Measurements from ENCODE around the gene KIF17. TPM values are rescaled to one million over a fixed set of nuclear protein-coding genes. Genes with fewer than 3 reads are reported as not detected.

KIF17 gene
- total RNA-seq, 1 experiment from 2014 or later = 2.4 TPM

GRCh38 chr1:20630729-20631128 lies 87.1 kb downstream of the KIF17 start:
- intact Hi-C loops (cut with micrococcal nuclease) = loop anchor here (5.0 to 10.0 kb wide), 2 partner anchors 198 to 416 kb away; no protein-coding TSS in a partner anchor
- ChIA-PET RAD21 (ENCODE audit: low non-redundant PET in 1 of 2, low total read pairs in 2 of 2, uncharacterized antibody in 2 of 2, unreplicated experiment in 2 of 2) (no interaction called here), POLR2A (no interaction called here), CTCF (interaction anchor here (0.8 to 1.3 kb wide), 3 partner anchors 31 to 55 kb away, joined by 3 to 4 read pairs (median 4); partner anchors contain the start of gene DDOST)
- BruUV-seq (replicated peaks) = no TSS peak
- Histone ChIP-seq H3K4me1 (ENCODE audit: control insufficient read depth in 1 of 2, insufficient read depth in 2 of 2, low read length in 2 of 2) (peaks cover 9 to 32% of the 10 kb centered on the region in 2 experiments), H3K79me2 (ENCODE audit: insufficient read depth, low read length) (no peaks in the 10 kb centered on the region), H3K4me2 (ENCODE audit: low read length) (no peak overlapping the region), H3K27ac (ENCODE audit: low read depth, low read length) (no peak overlapping the region), H3K27me3 (ENCODE audit: insufficient read depth, low read length) (no peaks in the 10 kb centered on the region), H2AFZ (ENCODE audit: low read depth, low read length, poor library complexity, severe bottlenecking) (no peak overlapping the region), H3K4me3 (replicated peaks in 1 of 2; ENCODE audit: low read depth in 1 of 2, low read length in 2 of 2) (no peak overlapping the region), H3K9me2 (ENCODE audit: insufficient read depth) (no peaks in the 10 kb centered on the region), H3K9ac (ENCODE audit: low read length) (no peak overlapping the region), H3K9me3 (ENCODE audit: control insufficient read depth in 1 of 2, insufficient read depth in 1 of 2, low read depth in 1 of 2, low read length in 2 of 2) (no peaks in the 10 kb centered on the region; a peak in 1 of 4 replicates), H3K36me3 (ENCODE audit: control insufficient read depth in 1 of 2, insufficient read depth in 2 of 2, low read length in 2 of 2) (no peaks in the 10 kb centered on the region), H4K20me1 (ENCODE audit: insufficient read depth) (no peaks in the 10 kb centered on the region)
- TF ChIP-seq EGR1 (IDR thresholded peaks at IDR 0.05; ENCODE audit: low read depth) = no peak
- DNase-seq (ENCODE audit: low read depth, low spot score) (no peak), ATAC-seq (no peak)

GRCh38 chr1:20626524-20626923 lies 91.3 kb downstream of the KIF17 start:
- CTCF ChIA-PET = interaction anchor here (1.0 kb wide), 1 partner anchor 51 kb away, joined by 3 read pairs; no protein-coding TSS in a partner anchor
- ATAC-seq (no peak), DNase-seq (ENCODE audit: low read depth, low spot score) (no peak)
- intact Hi-C loops (cut with micrococcal nuclease) = no loop called here
- H3K4me3 ChIP-seq (replicated peaks in 1 of 2; ENCODE audit: low read depth in 1 of 2, low read length in 2 of 2) = no peak overlapping the region
- POLR2A ChIA-PET = no interaction called here
- H3K9me3 ChIP-seq (ENCODE audit: control insufficient read depth in 1 of 2, insufficient read depth in 1 of 2, low read depth in 1 of 2, low read length in 2 of 2) = no peaks in the 10 kb centered on the region; a peak in 1 of 4 replicates
- H3K79me2 ChIP-seq (ENCODE audit: insufficient read depth, low read length) = no peaks in the 10 kb centered on the region
- H3K27ac ChIP-seq (ENCODE audit: low read depth, low read length) = no peak overlapping the region
- TF ChIP-seq POLR2A (IDR thresholded peaks at IDR 0.05; ENCODE audit: borderline replicate concordance, extremely low read depth, insufficient read depth, insufficient read length) (no peak), EZH2 (IDR thresholded peaks at IDR 0.05) (no peak), EGR1 (IDR thresholded peaks at IDR 0.05; ENCODE audit: low read depth) (no peak), ZFX (IDR thresholded peaks at IDR 0.05) (no peak), SP1 (IDR thresholded peaks at IDR 0.05; ENCODE audit: low read depth) (no peak), CBX3 (IDR thresholded peaks at IDR 0.05; ENCODE audit: low read depth) (no peak), ZNF274 (IDR thresholded peaks at IDR 0.05; ENCODE audit: low read depth, low read length) (no peak), POLR2AphosphoS5 (IDR thresholded peaks at IDR 0.05; ENCODE audit: low read depth, low read length) (no peak), TCF7L2 (IDR thresholded peaks at IDR 0.05; ENCODE audit: borderline replicate concordance, extremely low read depth, insufficient read depth, insufficient read length) (no peak)
- TF ChIP-seq, protein P1, sequence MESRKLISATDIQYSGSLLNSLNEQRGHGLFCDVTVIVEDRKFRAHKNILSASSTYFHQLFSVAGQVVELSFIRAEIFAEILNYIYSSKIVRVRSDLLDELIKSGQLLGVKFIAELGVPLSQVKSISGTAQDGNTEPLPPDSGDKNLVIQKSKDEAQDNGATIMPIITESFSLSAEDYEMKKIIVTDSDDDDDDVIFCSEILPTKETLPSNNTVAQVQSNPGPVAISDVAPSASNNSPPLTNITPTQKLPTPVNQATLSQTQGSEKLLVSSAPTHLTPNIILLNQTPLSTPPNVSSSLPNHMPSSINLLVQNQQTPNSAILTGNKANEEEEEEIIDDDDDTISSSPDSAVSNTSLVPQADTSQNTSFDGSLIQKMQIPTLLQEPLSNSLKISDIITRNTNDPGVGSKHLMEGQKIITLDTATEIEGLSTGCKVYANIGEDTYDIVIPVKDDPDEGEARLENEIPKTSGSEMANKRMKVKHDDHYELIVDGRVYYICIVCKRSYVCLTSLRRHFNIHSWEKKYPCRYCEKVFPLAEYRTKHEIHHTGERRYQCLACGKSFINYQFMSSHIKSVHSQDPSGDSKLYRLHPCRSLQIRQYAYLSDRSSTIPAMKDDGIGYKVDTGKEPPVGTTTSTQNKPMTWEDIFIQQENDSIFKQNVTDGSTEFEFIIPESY (IDR thresholded peaks at IDR 0.05; ENCODE audit: extremely low read depth, insufficient replicate concordance, low read length) = no peak
- H3K9me2 ChIP-seq (ENCODE audit: insufficient read depth) = no peaks in the 10 kb centered on the region
- H3K27me3 ChIP-seq (ENCODE audit: insufficient read depth, low read length) = no peaks in the 10 kb centered on the region
- no TSS peak for BruUV-seq (replicated peaks)
- H4K20me1 ChIP-seq (ENCODE audit: insufficient read depth) = no peaks in the 10 kb centered on the region
- no peak overlapping the region for H3K9ac ChIP-seq (ENCODE audit: low read length)
- H2AFZ ChIP-seq (ENCODE audit: low read depth, low read length, poor library complexity, severe bottlenecking) = no peak overlapping the region
- H3K4me1 ChIP-seq (ENCODE audit: control insufficient read depth in 1 of 2, insufficient read depth in 2 of 2, low read length in 2 of 2) = peaks cover 3 to 10% of the 10 kb centered on the region in 2 experiments; a peak in 2 of 4 replicates
- RAD21 ChIA-PET (ENCODE audit: low non-redundant PET in 1 of 2, low total read pairs in 2 of 2, uncharacterized antibody in 2 of 2, unreplicated experiment in 2 of 2) = no interaction called here
- H3K36me3 ChIP-seq (ENCODE audit: control insufficient read depth in 1 of 2, insufficient read depth in 2 of 2, low read length in 2 of 2) = no peaks in the 10 kb centered on the region
- H3K4me2 ChIP-seq (ENCODE audit: low read length) = peak overlapping the region; percentile 47

All from HCT116 (cell line).